ENCODE results near the gene ATOH1. TPM values are rescaled to one million over a fixed set of nuclear protein-coding genes. Genes with fewer than 3 reads are reported as not detected.
A peak's percentile ranks its signal among the peaks of the same experiment; 100 is the strongest.

Gene ATOH1
- polyA plus RNA-seq, 3 donors, result not detected

- DNase-seq (ENCODE audit: extremely low read depth in 1 of 11, low read depth in 9 of 11, low spot score in 4 of 11), result no peak
These were observed 3.4 kb downstream of the ATOH1 start for GRCh38 chr4:93831716-93832496.

GRCh38 chr4:93834249-93835066 lies 5.9 kb downstream of the ATOH1 start:
- DNase-seq (ENCODE audit: extremely low read depth in 1 of 11, low read depth in 9 of 11, low spot score in 4 of 11), result no peak

- DNase-seq (ENCODE audit: extremely low read depth in 1 of 11, low read depth in 9 of 11, low spot score in 4 of 11), result no peak
These were observed 7.4 kb downstream of the ATOH1 start for GRCh38 chr4:93835929-93836328.

GRCh38 chr4:93839704-93840103 lies 11.2 kb downstream of the ATOH1 start:
- DNase-seq (ENCODE audit: extremely low read depth in 1 of 11, low read depth in 9 of 11, low spot score in 4 of 11), result no peak

- DNase-seq (ENCODE audit: extremely low read depth in 1 of 11, low read depth in 9 of 11, low spot score in 4 of 11), result no peak
These were observed 13.3 kb downstream of the ATOH1 start for GRCh38 chr4:93841803-93842345.

- no peak for DNase-seq (ENCODE audit: extremely low read depth in 1 of 11, low read depth in 9 of 11, low spot score in 4 of 11)
These were observed 14.2 kb downstream of the ATOH1 start for GRCh38 chr4:93842601-93843252.

- DNase-seq (ENCODE audit: extremely low read depth in 1 of 11, low read depth in 9 of 11, low spot score in 4 of 11), result no peak
These were observed 15.2 kb downstream of the ATOH1 start for GRCh38 chr4:93843772-93844171.

- DNase-seq (ENCODE audit: extremely low read depth in 1 of 11, low read depth in 9 of 11, low spot score in 4 of 11), result no peak
These were observed 24.1 kb downstream of the ATOH1 start for GRCh38 chr4:93852680-93853079.

DNA sequence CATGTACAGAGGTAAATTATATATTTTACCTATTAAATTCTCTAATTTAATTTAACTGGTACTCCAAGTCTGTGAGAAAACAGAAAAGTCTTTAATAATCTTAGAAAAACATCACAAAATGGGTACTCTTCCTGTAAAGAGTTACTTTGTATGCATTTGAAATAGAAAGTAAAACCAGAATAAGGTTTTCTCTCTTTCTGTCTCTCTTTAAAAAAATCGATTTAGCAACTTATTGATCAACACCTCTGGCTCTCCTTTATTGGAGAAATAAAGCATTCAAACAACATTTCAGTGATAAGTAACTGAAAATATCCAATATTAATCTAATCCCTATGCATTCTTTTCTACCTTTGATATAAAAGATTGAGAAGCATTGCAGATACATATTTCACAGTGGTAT lies 27.4 kb downstream of the ATOH1 start:
- no peak for DNase-seq (ENCODE audit: extremely low read depth in 1 of 11, low read depth in 9 of 11, low spot score in 4 of 11)

DNA sequence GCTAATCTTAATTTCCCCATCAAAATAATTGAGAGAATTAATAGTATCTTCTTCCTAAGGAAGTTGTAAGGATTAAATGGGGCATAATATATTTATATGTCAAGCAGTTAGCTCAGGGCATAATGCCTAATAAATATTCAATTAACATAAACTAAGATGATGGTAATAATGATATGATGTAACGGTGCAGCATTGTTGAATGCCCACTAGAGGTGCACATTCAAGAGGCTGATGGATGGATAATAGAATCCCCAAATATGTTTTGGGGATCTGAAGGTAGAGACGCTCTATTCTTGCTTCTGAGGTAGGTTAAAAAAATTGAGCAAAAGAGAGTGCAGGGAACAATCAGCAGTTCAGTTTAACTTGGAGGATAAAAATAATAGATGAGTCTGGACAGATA lies 37.1 kb downstream of the ATOH1 start:
- DNase-seq (ENCODE audit: extremely low read depth in 1 of 11, low read depth in 9 of 11, low spot score in 4 of 11), result no peak

GRCh38 chr4:93867416-93868001 lies 39.0 kb downstream of the ATOH1 start:
- DNase-seq (ENCODE audit: extremely low read depth in 1 of 11, low read depth in 9 of 11, low spot score in 4 of 11), result no peak

DNA sequence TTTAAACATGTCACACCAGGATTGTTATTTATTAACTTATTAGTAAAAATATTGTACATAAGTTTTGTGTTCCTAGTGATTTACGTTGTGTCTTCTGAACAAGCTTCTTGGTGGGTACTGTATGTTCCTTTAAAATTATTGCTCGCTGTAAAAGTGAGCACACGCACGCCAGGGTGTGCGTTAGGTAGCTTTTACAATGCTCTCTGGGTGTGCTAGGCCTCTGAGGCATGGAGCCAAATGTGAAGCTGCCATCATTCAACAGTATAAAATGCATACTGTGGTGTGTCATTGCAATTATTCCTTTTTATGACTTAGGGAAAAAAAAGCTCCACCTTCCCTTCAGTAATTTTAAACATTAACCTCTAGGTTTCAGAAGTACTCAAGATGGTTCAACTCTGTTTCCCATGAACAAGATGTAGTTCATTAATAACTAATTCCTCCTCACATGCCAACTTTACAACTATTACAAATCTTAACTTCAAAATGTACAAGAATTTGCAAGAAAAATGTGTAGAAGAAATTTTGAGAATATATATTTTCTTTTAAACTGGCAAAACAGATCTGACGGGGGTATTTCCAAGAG lies 42.4 kb downstream of the ATOH1 start:
- DNase-seq (ENCODE audit: extremely low read depth in 1 of 11, low read depth in 9 of 11, low spot score in 4 of 11), result peak in 2 of 11 donors; percentile 4 to 6

DNA sequence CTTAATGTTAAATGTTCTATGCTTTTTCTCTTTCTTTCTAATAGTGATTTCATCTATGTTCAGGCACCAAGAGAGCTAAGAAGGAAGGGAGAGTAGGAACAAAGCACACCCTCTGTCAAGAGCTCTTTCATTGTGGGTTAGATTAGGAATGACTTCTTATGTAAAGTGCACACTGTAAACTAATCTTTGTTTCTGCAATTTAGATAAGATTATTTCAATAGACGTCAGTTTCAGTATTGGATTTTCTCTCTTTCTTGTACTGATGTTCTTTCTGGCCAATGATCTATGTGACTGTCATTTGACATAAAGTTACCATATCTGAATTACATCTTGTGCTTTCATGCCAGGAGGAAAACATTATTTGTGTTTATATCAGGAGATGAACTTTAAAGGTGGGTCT lies 48.2 kb downstream of the ATOH1 start:
- no peak for DNase-seq (ENCODE audit: extremely low read depth in 1 of 11, low read depth in 9 of 11, low spot score in 4 of 11)

GRCh38 chr4:93878566-93878965 lies 50.0 kb downstream of the ATOH1 start:
- no peak for DNase-seq (ENCODE audit: extremely low read depth in 1 of 11, low read depth in 9 of 11, low spot score in 4 of 11)

GRCh38 chr4:93879919-93880318 lies 51.4 kb downstream of the ATOH1 start:
- DNase-seq (ENCODE audit: extremely low read depth in 1 of 11, low read depth in 9 of 11, low spot score in 4 of 11), result no peak
